ENCODE results near the gene MORN3. TPM values are rescaled to one million over a fixed set of nuclear protein-coding genes. Genes with fewer than 3 reads are reported as not detected.
A peak's percentile ranks its signal among the peaks of the same experiment; 100 is the strongest.

The MORN3 gene
- total and polyA plus RNA-seq, 9 of the 15 experiments (the other 6 are each of a cell fraction or from before 2014, with no cell fraction given) = 0.09 to 0.27 (median 0.20) TPM

DNA sequence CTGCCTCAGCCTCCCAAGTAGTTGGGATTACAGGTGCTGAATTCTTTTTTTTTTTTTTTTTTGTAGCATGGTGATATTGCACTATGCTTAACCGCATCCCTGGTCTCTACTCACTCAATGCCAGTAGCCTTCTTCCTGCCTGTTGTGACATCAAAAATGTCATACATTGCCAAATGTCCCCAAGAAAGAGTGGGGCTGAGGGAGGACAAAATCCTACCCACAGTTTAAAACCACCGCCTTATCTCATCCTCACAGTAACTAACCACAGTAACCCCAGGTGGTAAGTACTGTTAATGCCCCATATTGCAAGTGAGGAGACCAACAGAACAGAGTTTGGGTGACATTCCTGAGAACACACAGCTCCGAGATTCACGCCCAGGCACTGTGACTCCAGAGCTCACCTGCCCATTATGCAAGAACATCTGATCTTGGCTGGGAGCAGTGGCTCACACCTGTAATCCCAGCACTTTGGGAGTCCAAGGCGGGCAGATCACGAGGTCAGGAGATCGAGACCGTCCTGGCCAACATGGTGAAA lies 19.6 kb downstream of the MORN3 start:
- no peak overlapping the region for H3K4me3 ChIP-seq
- peaks cover 2% of the 10 kb centered on the region for H3K9me1 ChIP-seq (ENCODE audit: control insufficient read depth, insufficient read depth, low read length)
- no peaks in the 10 kb centered on the region for H4K20me1 ChIP-seq (replicated peaks; ENCODE audit: control insufficient read depth, insufficient read depth, low read length)
- H3K27ac ChIP-seq (ENCODE audit: extremely low read depth, low read depth, low read length) = no peak overlapping the region
- no peaks in the 10 kb centered on the region for H3K79me2 ChIP-seq (ENCODE audit: control insufficient read depth, insufficient read depth, low read length)
- ChIA-PET POLR2A (interaction anchor here (0.7 to 2.1 kb wide), 4 partner anchors 8 to 150 kb away, joined by 3 to 5 read pairs (median 3); no protein-coding TSS in a partner anchor), CTCF (ENCODE audit: low intra/inter-chr PET ratio) (no interaction called here)
- H3K9me3 ChIP-seq (replicated peaks; ENCODE audit: control insufficient read depth, insufficient read depth, low read depth, low read length) = no peaks in the 10 kb centered on the region; the same call in 1 of the 2 replicates
- H3K4me1 ChIP-seq (replicated peaks in 1 of 2; ENCODE audit: control insufficient read depth in 2 of 2, insufficient read depth in 2 of 2, low read length in 2 of 2) = peaks cover 15 to 28% of the 10 kb centered on the region in 2 experiments
- H2AFZ ChIP-seq (ENCODE audit: low read depth, low read length) = no peak overlapping the region
- WGBS (ENCODE audit: insufficient coverage, low coverage, missing lambda C conversion rate) = 8% methylated on average over 8 of the region's 8 CpGs
- peak; percentile 89 for ATAC-seq
- in situ Hi-C loops (cut with MboI) = no loop called here
- peak; percentile 100 for FAIRE-seq
- no peak overlapping the region for H3K4me2 ChIP-seq (ENCODE audit: insufficient read depth, low read length)
- peak overlapping the region in 1 of 2 experiments; percentile 64; a peak in 1 of 4 replicates for H3K9ac ChIP-seq (ENCODE audit: insufficient read depth in 1 of 2, low read depth in 2 of 2, low read length in 2 of 2)
- intact Hi-C loops (cut with micrococcal nuclease) = loop anchor here (2.0 kb wide), 1 partner anchor 23 kb away; the partner anchor contains the start of gene ORAI1
- no peaks in the 10 kb centered on the region for H3K27me3 ChIP-seq (ENCODE audit: control insufficient read depth in 2 of 2, insufficient read depth in 2 of 2, low read length in 2 of 2)
- peak; percentile 65 to 88 (median 76) for DNase-seq (ENCODE audit: extremely low read depth in 1 of 4, low spot score in 3 of 4)
- H3K36me3 ChIP-seq (ENCODE audit: control insufficient read depth, insufficient read depth, low read length) = no peaks in the 10 kb centered on the region
- no TSS peak for BruUV-seq (replicated peaks)
- peak; percentile 91 for TF ChIP-seq NCOR1 (IDR thresholded peaks at IDR 0.05)
- TF ChIP-seq NBN (IDR thresholded peaks at IDR 0.05; ENCODE audit: low read depth) = peak; percentile 93; the same call in 1 of the 2 replicates
- TF ChIP-seq MECOM (CRISPR knock-in tag; IDR thresholded peaks at IDR 0.05) = no peak
- TF ChIP-seq, protein P1, sequence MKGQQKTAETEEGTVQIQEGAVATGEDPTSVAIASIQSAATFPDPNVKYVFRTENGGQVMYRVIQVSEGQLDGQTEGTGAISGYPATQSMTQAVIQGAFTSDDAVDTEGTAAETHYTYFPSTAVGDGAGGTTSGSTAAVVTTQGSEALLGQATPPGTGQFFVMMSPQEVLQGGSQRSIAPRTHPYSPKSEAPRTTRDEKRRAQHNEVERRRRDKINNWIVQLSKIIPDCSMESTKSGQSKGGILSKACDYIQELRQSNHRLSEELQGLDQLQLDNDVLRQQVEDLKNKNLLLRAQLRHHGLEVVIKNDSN (CRISPR knock-in tag; IDR thresholded peaks at IDR 0.05) = 0 out of 2 replicates have a peak, but pooled peaks have one; percentile 39
- peak; percentile 44; the same call in 1 of the 2 replicates for TF ChIP-seq ETV5 (CRISPR knock-in tag; IDR thresholded peaks at IDR 0.05; ENCODE audit: low read depth)
- peak; percentile 100 for TF ChIP-seq CBFB (CRISPR knock-in tag; IDR thresholded peaks at IDR 0.05)
- TF ChIP-seq ARID1B (IDR thresholded peaks at IDR 0.05) = peak; percentile 97
- TF ChIP-seq, protein P2, sequence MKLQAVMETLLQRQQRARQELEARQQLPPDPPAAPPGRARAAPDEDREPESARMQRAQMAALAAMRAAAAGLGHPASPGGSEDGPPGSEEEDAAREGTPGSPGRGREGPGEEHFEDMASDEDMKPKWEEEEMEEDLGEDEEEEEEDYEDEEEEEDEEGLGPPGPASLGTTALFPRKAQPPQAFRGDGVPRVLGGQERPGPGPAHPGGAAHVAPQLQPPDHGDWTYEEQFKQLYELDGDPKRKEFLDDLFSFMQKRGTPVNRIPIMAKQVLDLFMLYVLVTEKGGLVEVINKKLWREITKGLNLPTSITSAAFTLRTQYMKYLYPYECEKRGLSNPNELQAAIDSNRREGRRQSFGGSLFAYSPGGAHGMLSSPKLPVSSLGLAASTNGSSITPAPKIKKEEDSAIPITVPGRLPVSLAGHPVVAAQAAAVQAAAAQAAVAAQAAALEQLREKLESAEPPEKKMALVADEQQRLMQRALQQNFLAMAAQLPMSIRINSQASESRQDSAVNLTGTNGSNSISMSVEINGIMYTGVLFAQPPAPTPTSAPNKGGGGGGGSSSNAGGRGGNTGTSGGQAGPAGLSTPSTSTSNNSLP (IDR thresholded peaks at IDR 0.05; ENCODE audit: borderline replicate concordance, low read depth, low read length) = no peak
- TF ChIP-seq BCOR (IDR thresholded peaks at IDR 0.05) = peak; percentile 90
- peak; percentile 53; the same call in 1 of the 2 replicates for TF ChIP-seq TOE1 (IDR thresholded peaks at IDR 0.05; ENCODE audit: borderline replicate concordance)
- no peak for TF ChIP-seq TOE1 (CRISPR knock-in tag; IDR thresholded peaks at IDR 0.05; ENCODE audit: borderline replicate concordance, low read depth)
- TF ChIP-seq MYC (IDR thresholded peaks at IDR 0.05; ENCODE audit: low read depth, low read length) = peak; percentile 47; the same call in 1 of the 2 replicates
- no peak for TF ChIP-seq MYC (CRISPR knock-in tag; IDR thresholded peaks at IDR 0.05; ENCODE audit: borderline replicate concordance, low read depth)
- TF ChIP-seq POLR3G (IDR thresholded peaks at IDR 0.05; ENCODE audit: extremely low read depth, insufficient read length, insufficient replicate concordance) = no peak
- TF ChIP-seq, protein P3, sequence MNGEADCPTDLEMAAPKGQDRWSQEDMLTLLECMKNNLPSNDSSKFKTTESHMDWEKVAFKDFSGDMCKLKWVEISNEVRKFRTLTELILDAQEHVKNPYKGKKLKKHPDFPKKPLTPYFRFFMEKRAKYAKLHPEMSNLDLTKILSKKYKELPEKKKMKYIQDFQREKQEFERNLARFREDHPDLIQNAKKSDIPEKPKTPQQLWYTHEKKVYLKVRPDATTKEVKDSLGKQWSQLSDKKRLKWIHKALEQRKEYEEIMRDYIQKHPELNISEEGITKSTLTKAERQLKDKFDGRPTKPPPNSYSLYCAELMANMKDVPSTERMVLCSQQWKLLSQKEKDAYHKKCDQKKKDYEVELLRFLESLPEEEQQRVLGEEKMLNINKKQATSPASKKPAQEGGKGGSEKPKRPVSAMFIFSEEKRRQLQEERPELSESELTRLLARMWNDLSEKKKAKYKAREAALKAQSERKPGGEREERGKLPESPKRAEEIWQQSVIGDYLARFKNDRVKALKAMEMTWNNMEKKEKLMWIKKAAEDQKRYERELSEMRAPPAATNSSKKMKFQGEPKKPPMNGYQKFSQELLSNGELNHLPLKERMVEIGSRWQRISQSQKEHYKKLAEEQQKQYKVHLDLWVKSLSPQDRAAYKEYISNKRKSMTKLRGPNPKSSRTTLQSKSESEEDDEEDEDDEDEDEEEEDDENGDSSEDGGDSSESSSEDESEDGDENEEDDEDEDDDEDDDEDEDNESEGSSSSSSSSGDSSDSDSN (IDR thresholded peaks at IDR 0.05; ENCODE audit: borderline replicate concordance in 1 of 2, low read depth in 2 of 2, low read length in 2 of 2) = peak in 1 of 2 experiments; percentile 32; a peak in 1 of 4 replicates
- TF ChIP-seq EWSR1 (IDR thresholded peaks at IDR 0.05; ENCODE audit: borderline replicate concordance, low read depth, partially characterized antibody) = no peak
- TF ChIP-seq BACH1 (tag; IDR thresholded peaks at IDR 0.05) = peak; percentile 34; the same call in 1 of the 2 replicates
- TF ChIP-seq ILK (tag; IDR thresholded peaks at IDR 0.05; ENCODE audit: borderline replicate concordance, low read depth) = no peak
